Epithelial cell of proximal tubule (primary cell): ENCODE results near the gene LURAP1L. TPM values are rescaled to one million over a fixed set of nuclear protein-coding genes. Genes with fewer than 3 reads are reported as not detected.
"Not testable (repeated sequence)": the region's sequence is repeated elsewhere in the genome, so short reads cannot be mapped to it uniquely, and the experiment has no call there.

Experiments
- DNase-seq: peaks from one replicate; pipeline ENCODE4 v3.0.0-alpha.2; 2011; ENCODE audit warnings: low read depth
- H3K4me3 ChIP-seq: 2 replicates; pipeline ENCODE4 v1.5.1; 2011; ENCODE audit warnings: low read depth, mild to moderate bottlenecking, low read length
- total RNA-seq: library from RNA; depleted of rRNA; stranded (reverse); fragments of >200 nt; gene quantifications from 2 replicates; pipeline ENCODE4 v1.2.3, GENCODE V29; 2015
- TF ChIP-seq, protein P1 (sequence below): conservative IDR thresholded peaks from 2 replicates; pipeline ENCODE4 v1.5.1; 2012; ENCODE audit warnings: low read depth, mild to moderate bottlenecking, low read length

The LURAP1L gene
- total RNA-seq, 1 donor from 2014 or later: 11.8 TPM

DNA sequence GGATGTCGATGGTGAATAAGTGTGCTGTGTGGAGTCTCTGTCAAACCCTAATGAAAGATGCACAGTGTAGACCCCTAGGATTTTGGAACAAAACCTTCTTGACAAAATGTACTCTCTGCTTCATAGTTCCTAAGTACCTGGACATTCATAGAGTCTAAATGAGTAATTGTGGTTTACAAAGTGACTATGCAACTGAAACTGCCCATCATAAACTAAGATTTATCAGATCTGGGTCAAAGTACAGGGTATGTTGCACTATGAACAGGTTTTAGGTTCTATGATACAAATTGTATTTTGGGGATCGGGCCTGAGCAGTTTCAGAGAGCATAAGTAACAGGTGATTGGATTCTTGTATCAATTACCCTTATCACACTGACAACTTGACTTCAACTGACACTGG, 79.4 kb downstream of the LURAP1L start:
- DNase-seq: no peak
- no peak overlapping the region for H3K4me3 ChIP-seq
- TF ChIP-seq, protein P1, sequence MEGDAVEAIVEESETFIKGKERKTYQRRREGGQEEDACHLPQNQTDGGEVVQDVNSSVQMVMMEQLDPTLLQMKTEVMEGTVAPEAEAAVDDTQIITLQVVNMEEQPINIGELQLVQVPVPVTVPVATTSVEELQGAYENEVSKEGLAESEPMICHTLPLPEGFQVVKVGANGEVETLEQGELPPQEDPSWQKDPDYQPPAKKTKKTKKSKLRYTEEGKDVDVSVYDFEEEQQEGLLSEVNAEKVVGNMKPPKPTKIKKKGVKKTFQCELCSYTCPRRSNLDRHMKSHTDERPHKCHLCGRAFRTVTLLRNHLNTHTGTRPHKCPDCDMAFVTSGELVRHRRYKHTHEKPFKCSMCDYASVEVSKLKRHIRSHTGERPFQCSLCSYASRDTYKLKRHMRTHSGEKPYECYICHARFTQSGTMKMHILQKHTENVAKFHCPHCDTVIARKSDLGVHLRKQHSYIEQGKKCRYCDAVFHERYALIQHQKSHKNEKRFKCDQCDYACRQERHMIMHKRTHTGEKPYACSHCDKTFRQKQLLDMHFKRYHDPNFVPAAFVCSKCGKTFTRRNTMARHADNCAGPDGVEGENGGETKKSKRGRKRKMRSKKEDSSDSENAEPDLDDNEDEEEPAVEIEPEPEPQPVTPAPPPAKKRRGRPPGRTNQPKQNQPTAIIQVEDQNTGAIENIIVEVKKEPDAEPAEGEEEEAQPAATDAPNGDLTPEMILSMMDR: no peak

DNA sequence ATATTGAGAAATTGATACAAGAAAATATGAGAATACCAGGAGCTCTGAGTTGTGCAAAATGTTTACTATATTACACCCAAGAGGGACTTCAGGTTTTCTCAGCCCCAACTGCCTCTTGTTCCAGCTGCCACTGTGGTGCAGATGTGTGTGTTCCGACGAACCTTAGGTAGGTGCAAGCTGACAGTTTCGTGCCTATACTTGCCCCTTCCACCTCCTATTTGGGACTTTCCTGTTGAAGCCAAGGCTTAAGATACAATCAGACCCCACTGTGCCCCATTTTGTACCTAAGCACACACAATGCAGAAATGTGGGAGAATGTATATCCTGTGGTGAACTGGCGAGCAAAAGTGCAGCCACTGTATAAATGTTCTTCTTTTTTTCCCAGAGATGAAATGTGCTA, 80.2 kb downstream of the LURAP1L start:
- DNase-seq: no peak
- TF ChIP-seq, protein P1: no peak
- H3K4me3 ChIP-seq: no peak overlapping the region

DNA sequence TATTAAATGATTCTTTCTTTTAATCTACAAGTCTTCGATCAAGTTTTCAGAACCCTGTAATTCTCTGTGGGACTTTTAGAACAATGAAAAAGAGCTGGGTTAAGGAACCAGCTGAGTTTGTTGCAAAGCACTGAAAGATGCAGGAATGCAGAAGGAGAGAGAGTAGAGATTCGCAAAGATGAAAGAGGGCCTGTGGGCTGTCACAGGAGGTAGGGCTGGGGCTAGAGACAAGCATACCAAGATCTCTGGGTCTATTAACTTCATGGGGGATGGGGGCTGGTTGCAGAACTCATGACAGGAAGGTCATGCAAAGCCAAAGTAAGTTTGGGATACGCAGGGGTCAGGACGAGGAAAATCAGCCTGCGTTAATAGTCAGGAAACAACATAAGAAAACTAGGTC, 81.8 kb downstream of the LURAP1L start:
- H3K4me3 ChIP-seq: no peak overlapping the region
- TF ChIP-seq, protein P1: no peak
- DNase-seq: no peak

DNA sequence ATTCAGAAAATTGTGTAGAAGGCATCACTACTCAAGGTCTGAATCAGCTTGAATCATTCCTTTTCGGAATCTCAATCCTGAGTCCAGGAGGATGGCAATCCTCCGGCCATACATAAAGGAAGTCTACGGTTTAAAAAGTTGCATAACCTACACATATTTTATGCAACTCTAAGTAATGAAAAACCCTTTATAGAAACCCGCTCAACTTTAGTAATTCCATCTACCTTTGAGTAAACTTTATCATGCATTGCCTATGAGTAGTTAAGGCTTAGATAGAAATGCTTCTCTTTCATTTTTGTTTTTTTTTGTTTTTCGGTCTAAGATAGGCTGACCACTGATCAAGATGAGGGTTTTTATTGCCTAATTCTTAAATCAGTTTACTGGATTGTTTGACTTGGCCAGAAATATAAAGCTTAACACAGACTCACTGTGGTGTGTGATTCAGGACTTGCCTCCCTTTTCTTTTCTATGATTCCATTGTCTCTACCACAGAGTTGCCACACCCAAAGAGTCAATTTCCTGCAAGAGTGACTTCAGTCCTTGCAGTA, 85.0 kb downstream of the LURAP1L start:
- no peak overlapping the region for H3K4me3 ChIP-seq
- TF ChIP-seq, protein P1: no peak
- no peak for DNase-seq

DNA sequence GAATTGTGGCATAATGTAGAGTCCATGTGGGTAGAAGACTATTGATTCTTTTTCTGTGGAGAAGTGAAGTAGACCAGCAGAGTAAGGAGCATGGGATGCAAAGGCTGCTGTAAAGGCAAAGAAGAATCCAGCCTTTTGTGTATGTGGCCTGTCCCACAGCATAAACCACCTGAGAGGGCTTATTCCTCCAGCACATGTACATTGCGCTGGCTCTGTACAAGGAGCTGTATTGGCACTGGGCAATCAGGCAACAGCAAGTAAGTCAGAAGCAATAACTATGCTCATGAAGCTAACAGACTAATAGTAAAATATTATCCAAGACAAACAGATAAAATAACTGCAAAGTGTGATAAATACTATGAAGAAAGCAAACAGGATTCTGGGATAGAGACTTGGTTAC, 86.2 kb downstream of the LURAP1L start:
- no peak for DNase-seq
- TF ChIP-seq, protein P1: no peak
- no peak overlapping the region for H3K4me3 ChIP-seq

DNA sequence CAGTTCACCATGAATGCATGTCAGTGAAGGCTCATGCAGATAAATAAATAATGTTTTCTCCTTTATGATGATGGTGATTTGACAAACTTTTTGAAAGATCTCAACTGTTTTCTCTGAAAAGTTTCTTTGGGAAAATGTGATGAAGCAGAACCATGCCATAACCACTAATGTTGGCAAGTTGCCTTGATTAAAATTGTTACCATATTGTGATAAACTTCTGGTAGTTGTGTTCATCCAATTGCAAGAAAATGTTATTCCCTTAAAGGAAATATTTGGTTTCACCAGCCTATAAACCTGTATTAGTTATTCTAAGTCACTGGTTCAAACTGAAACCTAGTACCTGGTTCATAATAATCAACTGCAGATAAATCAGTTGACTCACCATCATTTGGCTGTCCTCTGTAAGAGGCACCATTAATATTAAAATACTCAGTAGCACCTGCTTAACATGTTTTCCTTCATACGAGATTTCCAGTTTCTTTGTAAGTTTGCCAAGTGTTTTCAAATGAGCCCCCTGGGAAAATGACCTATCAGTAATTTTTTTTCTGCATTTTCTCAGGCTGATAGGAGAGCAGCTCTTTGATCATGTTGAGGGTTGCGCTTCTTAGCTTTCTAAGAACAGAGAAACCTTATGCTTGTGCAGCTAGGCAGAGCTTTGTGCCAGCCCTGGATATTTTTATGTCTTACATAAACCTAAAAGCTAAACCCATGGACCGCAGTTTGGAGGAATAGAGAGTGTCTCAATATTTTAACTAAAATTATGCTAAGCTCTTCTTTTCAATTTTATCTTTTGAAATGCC, 88.0 kb downstream of the LURAP1L start:
- no peak overlapping the region for H3K4me3 ChIP-seq
- TF ChIP-seq, protein P1: no peak
- DNase-seq: no peak

DNA sequence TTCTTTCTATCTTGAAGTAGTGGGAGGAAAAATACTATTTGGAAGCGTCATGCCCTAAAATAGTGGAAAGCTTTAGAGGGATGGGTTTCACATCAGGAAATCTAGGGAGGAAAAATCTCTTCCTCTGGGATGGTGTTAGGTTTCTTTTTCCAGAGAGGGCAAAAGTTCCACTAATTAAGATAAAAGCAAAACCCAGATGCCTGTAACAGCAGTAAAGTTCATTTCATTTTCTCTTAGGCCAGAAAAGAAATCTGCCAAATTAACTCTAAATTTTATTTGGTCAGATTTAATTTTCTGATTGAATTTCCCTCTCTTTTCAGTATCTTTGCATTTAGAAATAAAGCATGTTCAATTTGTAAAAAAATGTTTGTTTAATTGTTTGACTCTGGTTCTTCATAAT, 88.8 kb downstream of the LURAP1L start:
- DNase-seq: no peak
- no peak overlapping the region for H3K4me3 ChIP-seq
- TF ChIP-seq, protein P1: no peak

DNA sequence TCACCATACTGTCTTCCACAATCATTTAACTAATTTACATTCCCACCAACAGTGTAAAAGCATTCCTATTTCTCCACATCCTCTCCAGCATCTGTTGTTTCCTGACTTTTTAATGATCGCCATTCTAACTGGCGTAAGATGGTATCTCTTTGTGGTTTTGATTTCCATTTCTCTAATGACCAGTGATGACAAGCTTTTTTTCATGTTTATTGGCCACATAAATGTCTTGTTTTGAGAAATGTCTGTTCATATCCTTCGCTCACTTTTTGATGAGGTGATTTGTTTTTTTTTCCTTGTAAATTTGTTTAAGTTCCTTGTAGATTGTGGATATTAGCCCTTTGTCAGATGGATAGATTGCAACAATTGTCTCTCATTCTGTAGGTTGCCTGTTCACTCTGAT, 90.6 kb downstream of the LURAP1L start:
- H3K4me3 ChIP-seq, DNase-seq: not testable (repeated sequence)
